Measurements from ENCODE around the gene TNNT3.

Gene TNNT3

DNA sequence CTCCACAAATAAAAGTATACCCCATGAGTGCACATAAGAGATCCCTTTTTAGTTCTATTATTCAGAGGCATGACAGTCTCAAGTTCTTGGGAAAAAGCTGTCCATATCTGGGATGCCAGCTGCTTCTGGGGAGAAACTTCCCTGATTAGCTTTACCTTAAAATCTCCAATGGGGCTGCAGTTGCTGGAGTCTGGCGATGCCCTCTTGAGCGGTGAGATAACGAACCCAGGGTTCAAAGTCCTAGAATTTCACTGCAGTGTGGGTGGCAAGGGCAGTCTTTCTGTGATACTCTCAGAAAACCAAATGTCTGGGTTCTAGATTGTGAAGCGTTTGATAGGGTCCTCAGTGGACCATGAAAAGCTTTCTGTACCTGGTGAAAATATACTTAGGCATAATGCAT lies 20.4 kb upstream of the TNNT3 start:
- no peak for DNase-seq

DNA sequence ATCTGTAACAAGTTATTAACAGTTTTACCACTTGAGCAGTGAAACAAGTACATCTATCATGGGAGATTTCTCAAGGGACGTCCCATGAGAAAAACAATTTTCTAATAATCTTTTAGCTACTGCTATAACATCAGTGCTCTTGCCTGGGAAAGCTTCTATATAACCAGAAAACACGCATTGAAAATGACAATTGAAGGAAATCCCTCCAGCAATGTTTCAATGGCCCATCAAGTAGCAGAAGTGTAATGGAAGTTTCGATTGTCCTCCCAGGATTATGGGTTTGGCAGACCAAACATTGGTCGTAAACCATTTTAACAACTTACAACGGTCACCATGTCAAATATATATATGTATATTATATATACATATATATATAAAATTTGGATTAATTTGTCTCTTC lies 19.8 kb upstream of the TNNT3 start:
- no peak for DNase-seq

DNA sequence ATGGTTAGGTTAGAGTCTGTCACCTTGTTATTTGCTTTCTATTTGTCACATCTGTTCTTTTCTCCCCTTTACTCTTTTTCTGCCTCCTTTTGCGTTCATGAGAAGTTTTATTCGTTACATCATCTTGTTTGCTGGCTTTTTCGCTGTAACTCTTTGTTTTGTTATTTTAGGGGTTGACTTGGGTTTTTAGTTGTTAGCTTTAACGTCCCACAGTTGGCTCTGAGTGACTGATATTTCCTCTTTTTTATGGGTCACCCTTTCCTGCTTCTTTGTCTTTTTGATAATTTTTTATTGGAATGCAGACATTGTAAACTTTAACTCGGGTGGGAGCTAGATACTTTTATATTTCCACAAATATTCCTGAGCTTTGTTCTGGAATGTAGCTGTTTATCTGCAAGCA lies 13.3 kb upstream of the TNNT3 start:
- no peak for DNase-seq

DNA sequence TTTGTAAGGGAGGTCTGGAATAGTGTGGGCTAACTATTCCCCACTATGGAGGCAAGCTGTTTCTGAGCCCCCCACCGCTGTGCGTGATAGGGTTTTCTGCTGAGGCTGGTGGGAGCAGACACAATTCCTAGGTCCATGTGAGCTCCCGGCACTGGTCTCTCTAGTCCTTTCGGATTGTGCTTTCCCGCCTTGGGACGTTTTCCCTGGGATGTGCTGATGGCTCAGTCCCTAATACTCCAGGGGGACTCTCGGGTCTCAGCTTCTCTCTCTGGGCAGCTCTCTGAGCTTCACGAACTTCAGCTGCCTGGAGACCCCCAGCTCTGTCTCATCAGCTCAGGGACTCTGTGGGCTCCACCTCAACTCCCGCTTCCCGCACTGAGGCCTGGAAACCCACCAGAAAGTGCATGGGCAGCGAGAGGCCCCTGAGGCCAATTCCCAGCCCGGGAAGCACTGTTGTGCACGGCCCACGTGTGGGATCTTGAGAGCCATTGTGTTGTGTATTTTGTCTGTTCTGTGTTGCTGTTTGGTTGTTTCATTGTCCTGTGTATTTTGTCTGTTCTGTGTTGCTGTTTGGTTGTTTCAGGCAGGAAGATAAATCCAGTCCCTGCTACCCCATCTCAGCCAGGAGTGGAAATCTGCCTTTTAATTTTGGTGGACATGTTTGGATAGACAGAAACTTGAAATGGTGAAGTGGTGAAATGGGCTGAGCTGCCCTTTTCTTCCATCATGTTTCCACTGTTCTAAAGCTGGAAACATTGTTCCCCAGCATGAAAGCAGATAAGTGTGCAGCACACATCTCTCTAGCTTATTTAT lies 12.7 kb upstream of the TNNT3 start:
- DNase-seq, result no peak

DNA sequence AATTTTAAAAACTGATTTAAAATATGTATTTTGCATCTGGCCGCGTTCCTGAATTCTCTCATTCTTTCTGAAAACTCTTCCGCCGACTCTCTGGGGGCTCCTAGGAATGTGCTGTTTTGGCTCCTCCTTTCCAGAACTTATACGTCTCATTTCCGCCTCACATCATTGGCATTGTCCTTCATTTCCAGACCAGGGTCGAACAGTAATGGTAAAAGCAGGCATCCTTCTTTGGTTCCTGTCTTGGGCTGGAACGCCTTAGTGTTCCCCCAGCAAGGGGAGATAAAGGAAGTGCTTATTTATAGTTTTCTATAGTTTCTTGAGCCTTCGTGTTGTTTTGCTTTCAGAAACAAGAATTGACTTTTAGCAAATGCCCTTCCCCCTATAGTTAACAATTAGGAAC lies 10.9 kb upstream of the TNNT3 start:
- no peak for DNase-seq

DNA sequence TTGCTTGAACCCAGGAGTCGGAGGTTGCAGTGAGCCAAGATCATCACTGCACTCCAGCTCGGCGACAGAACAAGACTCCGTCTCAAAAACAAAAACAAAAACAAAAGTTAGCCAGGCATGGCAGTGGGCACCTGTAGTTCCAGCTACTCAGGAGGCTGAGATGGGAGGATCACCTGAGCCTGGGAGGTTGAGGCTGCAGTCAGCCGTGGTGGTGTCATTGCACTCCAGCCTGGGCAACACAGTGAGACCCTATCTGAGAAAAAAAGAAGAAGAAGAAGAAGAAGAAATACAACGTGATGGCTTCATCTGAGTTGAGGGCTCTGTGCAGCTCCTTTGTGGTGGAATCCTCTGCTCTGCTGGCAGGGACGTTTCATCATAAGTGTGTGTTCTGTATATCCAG lies 10.0 kb upstream of the TNNT3 start:
- DNase-seq, result no peak

DNA sequence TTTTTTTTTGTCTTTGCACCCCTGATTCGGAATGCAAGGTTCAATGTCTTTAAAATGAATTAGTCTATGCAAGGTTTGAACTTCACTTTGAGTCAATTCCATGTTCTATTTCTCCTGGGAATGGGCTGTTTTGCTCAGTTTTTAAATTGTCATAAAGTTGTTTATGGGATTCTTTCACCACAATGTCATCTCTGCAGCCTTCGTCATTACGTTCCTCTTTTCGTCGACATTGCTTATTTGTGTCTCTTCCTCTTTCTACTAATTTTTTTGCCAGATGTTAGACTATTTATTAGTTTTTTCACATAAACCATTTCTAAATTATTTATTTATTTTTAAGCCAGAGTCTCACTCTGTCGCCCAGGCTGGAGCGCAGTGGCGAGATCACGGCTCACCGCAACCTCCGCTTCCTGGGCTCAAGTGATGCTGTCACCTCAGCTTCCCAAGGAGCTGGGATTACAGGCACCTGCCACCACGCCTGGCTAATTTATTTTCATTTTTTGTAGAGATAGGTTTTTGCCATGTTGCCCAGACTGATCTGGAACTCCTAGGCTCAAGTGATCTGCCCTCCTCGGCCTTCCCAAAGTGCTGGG lies 7.1 kb upstream of the TNNT3 start:
- DNase-seq, result no peak

DNA sequence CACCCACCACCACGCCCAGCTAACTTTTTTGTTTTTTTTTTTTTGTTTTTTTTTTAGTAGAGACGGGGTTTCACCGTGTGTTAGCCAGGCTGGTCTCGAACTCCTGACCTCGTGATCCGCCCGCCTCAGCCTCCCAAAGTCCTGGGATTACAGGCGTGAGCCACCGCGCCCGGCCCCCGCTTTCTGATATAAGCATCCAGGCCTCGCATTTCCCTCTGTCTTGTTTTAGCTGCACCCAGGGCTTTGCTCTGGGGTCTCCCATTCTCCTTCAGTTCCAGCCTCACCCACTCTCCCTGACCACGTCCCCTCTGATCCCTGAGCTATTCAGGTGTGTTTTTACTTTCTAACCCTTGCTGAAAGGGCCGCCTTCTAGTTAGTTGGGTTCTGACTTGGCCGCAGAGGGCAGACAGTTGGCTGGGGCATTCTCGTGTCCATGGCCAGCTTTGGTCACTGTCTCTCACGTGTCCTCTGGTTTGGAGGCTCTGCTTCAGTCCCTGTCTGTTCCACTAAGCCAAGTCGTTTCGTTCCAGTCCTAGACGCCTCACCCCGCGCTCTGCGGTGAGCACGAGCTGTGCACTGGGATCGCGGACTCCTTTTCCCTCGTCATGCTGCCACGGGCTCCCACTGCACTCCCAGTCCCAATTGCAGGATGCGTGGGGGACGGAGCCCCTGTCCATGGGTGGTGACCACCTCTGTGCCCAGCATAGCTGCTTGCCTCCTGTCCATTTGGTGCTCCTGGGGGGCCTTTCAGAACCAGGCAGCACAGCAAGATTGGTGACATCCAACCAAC lies 6.0 kb upstream of the TNNT3 start:
- no peak for DNase-seq

DNA sequence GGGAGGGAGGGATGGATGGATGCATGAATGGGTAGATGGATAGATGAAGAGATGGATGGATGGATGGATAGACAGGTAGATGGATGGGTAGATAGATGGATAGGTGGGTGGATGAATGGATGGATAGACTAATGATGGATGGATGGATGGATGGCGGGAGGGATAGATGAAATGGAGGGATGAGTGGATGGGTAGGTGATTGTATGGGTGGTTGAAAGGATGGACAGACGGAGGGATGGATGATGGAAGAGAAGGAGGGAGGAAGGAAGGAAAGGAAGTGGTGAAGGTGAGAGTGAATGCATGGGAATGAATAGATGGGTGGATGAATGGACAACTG lies 3.7 kb upstream of the TNNT3 start:
- no peak for DNase-seq

DNA sequence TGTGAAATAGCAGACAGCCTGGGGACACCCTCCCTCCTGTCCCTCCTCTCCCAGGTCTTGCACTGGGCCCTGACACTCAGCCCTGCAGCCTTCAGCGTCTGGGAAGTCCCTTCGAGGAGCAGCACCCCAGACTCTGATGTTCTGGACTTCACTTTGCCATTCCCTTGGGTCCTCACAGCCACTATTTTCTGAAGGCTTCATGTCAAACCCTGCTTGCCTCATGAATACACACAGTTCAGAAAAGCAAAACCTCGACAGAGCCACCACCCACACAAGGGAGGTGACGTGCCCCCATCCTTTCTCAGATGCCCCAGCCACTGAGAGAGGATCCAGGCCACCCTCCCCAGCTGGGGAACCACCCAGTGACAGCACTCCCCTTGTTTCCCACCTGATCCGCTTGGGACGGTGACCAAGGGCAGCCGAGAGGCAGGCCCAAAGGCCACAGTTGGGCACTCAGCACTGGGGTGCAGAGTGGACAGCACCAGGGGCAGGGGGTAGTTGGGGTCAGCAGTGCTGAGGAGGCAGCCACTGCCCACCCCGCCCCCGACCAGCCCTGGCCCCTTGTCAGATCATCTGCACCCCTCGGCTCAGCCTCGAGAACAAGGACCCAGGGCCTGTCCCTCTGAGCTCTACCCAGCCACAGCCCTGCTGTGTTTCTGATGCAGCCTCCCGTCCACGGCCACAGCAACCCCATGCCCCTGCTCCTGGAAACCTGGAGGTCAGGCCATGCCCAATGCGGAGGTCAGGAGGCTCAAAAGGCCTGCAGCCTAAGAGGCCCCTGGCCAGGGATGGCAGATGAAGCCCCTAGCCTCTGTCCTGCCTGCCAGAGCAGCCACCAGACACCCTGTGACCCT lies 3.1 kb upstream of the TNNT3 start:
- DNase-seq, result no peak

DNA sequence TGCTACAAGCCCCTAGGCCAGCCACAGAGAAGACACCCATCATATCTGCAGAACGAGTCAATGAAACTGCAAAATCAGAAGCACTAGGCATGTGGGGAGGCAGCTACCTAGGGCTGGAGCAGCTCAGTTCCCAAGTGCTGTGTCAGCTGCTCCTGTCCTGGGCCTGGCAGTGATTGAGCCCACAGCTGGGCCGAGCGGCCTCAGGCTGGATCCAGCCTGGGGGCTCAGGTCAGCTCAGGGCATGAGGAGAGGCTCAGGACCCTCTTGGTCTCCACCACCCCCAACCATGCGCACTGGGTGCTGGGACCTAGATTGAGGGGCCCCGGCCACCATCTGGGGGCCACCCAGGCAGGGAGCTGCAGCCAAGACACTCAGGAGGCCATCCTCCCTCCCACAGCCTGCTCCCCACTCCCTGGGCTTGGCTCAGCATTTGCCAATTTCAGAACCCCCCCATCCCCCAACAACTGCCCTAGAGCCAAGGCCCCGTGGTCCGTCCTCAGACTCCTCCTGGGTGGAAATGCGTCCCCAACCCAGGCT lies 2.4 kb upstream of the TNNT3 start:
- no peak for DNase-seq

DNA sequence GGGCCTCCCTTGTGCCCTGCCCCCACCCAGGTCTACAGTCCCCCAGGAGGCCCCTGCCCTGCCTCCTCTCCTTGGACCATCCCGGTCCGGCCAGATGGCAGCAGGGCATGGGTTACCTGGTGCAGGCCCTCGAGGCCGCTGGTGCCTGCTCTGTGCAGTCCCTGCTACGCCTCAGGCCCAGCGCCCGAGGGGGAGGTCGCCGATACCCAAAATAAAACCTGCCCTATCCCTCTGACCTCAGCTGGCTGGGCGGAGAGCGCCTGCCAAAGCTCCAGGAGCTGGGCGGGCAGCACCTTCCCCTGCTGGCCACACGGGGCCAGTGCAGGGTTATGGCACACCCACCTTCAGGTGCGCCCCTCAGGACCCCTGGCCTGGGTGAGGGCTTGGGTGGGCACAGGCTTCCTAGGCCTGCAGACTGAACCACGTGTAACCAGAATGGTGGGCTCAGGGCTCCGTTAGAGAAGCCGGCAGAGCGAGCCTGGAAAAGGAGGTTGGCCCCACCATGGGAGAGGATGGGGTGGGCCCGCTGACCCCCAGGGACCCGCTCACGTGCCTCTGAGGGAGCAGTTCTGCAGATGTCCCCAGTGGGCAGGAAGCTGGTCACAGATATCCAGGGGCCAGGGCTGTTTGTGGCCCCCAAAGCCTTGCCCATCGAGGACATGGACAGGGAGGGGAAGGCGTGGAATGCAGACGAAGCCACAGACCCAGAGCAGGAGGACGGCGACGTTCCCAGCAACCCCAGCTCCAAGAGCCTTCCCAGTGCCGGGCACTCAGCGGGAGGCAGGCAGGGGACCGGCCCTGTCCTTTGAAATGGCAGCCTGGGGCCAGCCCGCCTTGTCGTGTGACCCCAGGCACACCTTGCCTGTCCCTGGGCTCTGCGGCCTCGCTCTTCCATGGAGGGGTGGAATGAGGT lies 1.7 kb upstream of the TNNT3 start:
- DNase-seq, result no peak

DNA sequence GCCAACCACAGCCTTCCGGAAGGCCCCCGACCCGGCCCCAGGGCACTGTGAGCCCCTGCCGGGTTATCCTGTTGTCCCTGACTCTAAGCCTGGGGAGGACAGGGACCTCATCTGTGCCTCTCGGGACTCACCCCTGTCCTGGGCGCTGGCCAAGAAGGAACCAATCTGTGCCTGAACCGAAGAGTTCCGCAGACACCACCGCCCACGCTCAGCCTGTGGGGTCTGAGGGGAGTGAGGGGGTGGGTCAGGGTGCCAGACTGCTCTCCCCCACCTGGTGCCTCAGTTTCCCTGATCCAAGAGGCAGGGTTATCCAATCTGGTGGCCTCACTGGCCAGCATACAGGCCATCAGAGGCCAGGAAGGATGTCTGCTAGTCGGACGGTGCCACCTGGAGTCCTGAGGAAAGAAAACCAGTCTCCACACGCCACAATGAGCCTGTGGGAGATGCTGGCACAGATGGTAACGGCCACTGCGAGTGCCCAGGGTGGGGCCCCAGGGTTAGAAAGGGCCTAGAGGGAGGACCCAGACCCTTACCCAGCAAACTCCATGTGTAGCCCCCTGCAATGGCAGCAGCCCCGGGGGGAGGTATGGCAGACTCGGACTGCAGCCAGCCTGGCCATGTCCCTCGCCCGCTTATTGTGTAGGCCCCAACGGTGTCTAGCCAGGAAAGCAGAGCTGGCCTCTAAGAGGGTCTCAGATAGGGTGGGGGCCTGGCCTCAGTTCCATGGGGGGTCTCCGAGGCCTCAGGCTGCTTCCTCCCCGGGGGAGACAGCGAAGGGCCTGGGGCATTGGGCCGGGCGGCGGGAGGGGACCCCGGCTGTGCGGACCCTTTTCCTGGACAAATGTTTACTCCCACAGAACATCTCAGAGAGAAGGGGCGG lies 827 bp upstream of the TNNT3 start:
- no peak for DNase-seq

DNA sequence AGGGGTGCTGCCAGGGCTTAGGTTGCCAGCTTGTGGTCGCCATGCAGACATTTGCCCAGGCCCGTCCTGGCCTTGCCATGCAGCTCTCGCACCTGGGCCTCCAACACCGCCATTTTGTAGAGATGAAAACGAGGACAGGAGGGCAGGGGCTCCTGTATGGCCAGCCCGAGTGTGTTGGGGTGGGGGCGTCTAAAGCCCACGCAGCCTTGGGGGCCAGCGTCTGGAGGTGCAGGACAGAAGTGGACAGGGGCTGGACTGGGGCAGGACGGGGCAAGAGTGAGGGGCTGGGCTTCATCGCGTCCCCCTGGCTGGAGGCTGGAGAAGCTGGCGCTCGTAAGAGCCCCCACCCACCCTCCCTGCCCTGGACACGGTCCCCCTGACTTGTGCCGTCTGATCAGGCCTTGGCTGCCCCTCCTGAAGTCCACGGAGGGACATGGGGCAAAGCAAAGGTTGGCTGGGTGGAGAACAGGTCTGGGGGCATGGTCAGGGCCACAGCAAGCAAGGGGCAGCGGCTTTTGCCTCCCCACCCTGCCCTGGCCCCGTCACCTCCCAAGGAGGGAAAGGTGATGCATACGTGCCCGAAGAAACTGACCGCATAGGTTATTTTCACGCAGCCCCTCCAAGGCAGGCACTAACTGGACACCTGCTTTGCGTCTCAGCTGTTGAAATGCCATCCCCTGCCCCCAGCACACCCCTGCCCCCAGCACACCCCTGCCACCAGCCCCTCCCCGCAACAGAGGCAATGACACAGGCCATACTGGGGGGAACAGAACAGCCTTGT lies 815 bp downstream of the TNNT3 start:
- DNase-seq, result no peak

DNA sequence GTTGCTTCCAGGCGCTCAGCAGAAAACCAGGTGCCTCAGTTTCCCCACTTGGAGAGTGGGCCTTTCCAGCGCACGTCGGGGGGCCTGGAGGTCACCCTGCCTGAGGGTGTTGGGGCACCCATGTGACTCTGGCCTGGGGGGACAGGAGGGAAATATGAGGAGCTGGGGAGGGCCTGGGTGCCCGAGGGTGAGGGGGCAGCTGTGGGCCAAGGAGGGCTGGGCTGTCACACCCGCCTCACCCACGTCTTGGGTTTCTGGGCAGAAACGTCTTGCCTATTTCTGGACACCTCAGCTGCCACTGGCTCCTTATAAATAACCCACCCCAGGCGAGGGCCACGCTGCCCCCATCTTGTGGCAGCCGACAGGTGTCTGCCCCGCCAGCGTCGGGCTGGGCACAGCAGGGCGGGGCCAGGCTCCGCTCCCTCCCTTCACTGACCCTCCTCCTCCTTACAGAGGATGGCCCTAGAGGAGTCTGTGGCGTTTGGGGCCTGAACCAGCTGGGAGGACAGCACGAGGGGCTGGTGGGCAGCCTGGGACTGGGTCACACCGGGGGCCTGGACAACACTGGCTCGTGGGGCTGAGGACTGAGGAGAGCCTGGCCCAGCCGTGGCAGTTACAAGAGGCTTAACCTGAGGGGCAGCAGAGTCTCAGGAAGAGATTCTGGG lies 1.5 kb downstream of the TNNT3 start:
- no peak for DNase-seq

DNA sequence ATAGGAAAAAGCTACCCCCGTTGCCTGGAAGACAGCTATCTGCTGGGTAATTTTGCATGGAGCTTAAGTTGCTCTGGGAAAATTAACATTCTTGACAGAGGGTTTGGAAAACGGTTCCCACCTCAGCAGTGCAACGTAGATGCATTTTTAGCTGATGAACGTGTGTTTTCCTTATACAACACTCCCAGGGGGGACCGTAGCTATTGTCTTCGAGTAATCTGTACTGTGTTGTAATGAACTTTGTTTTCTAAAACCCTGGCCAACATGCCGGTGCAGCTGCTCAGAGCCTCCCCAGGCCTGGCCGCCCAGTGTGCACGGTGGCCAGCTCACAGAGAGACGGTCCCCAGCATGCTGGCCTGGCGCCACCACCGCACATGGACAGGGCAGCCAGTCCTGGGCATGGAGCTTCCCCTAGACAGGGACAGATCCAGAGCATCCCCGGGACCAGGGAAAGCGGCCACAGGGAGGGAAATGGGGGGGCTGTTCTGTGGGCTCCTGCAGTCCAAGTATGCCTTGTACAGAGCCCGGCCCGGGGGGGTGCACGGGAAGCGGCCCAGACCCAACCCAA lies 2.2 kb downstream of the TNNT3 start:
- no peak for DNase-seq

DNA sequence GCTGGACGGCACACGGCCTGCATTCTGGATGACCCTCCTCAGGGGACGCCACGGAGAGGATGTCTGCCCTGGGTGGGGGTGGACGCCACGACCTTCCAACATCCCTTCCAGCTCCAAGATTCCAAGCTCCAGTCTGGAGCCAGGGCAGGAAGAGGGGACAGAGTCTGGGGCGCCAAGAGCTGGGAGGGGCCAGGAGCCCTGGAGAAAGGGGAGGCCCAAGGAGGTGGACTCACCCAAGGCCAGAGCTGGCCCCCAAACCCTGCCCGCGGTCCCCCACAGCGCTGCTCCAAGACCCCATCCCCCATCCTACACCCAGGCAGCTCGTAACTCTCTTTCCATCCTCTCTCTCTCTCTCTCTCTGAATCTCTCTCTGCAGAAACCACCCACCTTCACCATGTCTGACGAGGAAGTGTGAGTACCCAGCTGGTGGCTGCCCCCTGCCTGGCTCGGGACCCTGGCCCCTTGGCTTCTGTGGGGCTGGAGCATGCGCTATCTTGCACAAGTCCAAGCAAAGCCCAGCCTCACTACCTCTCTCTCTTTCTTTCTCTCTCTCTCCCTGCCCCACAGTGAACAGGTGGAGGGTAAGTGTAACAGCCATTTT lies 3.1 kb downstream of the TNNT3 start:
- no peak for DNase-seq

DNA sequence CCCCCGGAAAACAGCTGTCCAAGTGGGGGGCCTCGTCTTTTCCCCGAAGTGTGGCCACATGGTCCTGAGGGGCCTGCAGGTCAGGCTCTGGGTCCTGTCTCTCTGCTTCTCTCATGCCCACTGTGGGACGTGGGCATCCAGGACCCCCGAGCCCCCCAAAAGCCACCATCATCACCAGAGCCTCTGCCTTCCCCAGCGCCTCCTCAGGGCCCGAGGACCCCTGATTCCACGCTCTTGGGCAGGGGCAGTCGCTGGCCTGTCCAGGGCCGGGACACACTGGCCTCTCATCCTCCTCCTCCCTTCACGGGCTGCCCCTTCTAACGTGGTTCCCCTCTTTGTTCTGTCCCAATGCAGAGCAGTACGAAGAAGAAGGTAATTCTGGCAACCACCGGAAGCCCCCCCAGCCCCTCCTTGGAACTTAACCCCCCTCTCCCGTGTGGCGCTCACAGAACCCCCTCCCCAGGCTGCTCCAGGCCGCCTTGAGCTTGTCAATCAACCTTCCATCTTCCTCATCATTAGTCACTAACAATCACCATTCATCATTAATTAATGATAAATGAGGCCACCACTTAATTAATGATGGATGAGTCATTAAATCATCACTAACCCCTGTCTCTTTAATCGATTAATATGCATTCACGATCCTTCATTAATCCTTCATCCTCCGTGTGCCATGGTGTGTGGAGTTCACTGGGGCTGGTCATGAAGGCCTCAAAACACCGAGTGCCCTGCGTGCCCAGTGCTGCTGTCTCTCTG lies 3.9 kb downstream of the TNNT3 start:
- no peak for DNase-seq
